SK-MEL-5 (cell line): ENCODE measurements around the gene NTF4. TPM values are rescaled to one million over a fixed set of nuclear protein-coding genes. Genes with fewer than 3 reads are reported as not detected.

Source experiments
- DNase-seq: peaks from one replicate; pipeline ENCODE4 v3.0.0-alpha.2; 2016; ENCODE audit warnings: low read depth, low spot score
- in situ Hi-C: cut with HindIII; loops from 2 replicates; pipeline ENCODE4 v1.10.0; 2016; ENCODE audit warnings: low sequenced_read_pairs, high pct_unique_total_duplicates, low pct_unique_long_range_greater_than_20kb
- small RNA-seq, 2 experiments: library from RNA; depleted of rRNA; stranded (forward); fragments of <200 nt; gene quantifications; one replicate each; pipeline ENCODE3, GENCODE V24; 2014
- total RNA-seq: library from RNA; depleted of rRNA; stranded (reverse); fragments of >200 nt; shearing (Covaris generic); gene quantifications from 2 replicates; pipeline ENCODE4 v1.2.3, GENCODE V29; 2014; rRNA removed

Gene NTF4
- total RNA-seq, 1 experiment from 2014 or later = not detected

DNA sequence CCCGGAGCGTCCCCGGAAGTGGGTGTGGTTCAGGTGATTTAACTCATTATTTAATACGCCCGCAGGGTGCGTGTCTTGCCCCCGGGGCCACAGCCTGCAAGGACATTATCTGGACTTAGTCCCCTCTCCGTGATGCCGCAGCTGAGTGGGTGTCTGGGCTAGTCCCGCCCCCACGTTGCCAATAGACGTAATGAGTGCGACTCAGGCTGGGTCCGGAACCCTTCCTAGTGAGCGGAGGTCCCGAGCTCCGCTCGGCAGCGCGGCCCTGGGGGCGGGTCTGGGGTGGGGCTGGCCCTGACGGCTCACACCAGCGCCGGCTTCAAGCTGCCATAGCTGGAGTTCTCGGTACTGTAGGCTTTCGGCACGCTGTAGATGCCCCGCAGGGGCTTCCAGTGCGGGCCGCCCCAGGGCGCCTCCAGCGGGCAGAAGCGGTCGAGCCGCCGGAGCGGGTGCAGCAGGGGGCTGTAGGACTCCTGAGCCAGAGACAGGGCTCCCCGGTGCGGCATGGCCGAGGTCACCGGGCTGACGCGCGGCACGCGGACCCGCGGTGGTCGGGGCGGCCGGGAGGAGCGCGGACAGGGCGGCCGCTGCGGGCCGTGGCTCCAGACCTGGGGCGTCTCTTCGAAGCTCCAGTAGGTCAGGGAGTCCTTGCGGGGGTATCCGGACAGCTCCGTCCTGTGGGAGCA, 46.8 kb downstream of the NTF4 start:
- in situ Hi-C loops = no loop called here
- DNase-seq = peak; percentile 40

DNA sequence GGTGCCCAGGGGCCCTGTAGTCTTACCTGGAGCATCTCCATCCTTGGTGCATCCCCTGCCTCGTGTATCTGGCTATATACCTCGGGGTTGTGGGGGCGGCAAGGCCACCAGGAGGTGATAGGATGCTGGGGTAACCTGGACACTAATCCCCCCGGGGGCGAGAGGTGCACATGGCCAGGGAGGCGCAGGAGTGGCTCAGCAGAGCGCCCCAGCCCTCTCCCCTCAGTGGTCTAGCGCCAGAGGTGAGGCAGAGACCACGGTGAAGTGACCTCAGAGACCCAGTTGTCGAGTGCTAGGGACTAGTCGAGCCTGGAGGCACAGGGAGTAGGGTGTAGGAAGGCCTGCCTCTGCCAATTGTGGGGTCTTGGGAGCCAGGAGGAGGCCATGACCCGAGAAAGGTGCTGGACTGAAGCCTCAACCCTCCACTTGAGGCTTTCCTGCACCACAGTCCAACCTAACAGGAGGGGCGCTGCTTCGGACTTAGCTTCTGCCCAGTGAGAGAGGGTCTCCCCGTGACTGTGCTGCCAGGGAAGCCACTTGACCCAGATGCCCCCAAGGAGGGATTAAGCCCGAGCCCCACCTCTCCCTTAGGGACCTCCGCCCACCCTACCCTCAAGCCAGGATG, 47.5 kb downstream of the NTF4 start, which contains the start of gene LHB:
TSS of gene LHB (minus strand) at position 51 of the 625 bp plus-strand sequence. CDS start at position 41, 10 bp downstream.
- in situ Hi-C loops = no loop called here
- DNase-seq = no peak

DNA sequence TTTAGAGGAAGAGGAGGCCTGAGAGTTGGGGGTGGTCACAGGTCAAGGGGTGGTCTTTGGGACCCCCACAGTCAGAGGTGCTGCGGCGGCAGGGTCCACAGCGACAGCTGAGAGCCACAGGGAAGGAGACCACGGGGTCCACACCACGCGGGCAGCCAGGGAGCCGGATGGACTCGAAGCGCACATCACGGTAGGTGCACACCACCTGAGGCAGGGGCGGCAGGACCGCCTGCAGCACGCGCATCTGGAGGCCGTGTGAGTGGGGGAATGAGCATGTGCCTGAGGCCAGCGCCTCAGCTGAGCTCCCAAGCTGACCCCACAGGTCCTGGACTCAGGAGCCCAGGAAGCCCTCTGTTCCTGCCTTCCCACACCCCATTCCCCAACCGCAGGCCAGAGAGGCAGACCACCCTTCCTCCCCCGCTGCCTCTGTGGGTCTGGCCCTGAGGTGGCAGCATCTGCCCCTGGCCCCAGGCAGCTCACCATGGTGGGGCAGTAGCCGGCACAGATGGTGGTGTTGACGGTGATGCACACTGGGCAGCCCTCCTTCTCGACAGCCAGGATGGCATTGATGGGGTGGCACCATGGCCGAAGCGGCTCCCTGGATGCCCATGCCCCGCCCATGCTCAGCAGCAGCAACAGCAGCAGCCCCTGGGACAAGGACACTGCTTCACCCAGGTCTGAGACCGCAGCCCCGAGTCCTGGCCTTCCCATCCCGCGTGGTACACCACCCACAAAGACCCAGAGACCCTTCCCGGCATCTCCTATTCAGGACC, 48.4 kb downstream of the NTF4 start:
- in situ Hi-C loops = no loop called here

DNA sequence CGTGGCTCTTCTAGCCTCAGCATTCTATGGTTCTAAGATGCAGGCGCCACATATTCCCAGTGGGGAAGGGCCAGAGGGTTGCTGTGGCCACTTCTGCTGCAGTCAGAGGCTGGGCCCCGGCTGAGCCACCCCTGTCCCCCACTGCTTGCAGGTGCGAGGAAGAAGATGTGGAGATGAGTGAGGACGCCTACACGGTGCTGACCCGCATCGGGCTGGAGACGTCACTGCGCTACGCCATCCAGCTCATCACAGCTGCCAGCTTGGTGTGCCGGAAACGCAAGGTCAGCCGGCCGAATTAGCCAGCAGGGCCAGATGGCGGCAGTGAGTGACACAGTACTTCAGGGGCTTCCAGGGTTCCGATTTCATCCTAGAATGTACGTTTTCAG, 49.8 kb downstream of the NTF4 start:
- no peak for DNase-seq
- in situ Hi-C loops = no loop called here

More for the DNA sequence above, 48.4 kb downstream of the NTF4 start:
- DNase-seq = no peak

DNA sequence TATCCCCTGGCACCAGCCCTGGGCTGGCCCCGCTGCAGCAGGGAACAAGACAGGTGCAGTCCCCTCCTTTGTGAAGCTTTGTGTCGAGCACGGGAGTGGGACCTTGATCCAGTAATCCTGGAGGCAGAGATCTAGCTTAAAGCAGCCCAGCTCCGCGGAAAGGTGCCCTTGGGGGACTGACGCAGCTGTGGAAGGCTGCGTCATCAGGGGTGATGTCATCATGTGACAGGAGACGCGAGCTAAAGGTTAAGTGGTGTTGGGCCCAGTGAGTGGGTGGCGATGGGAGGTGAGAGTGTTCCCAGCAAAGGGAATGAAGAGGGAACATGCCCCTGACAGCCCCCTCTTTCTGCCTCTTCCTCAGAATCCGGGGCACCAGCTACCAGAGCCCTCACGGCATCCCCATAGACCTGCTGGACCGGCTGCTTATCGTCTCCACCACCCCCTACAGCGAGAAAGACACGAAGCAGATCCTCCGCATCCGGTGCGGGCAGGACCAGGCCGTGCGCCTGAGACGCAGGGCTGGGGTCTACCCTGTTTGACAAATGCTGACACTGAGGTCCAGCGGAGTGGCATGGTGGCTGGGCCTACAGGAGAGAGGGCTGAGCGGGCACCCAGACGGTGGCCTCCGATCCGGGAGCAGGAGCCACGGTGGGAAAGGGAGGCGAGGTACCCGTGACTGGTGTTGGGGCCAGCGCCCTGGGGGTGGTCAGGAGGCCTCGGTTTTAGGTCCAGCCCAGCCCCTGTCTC, 50.3 kb downstream of the NTF4 start:
- in situ Hi-C loops = no loop called here

DNA sequence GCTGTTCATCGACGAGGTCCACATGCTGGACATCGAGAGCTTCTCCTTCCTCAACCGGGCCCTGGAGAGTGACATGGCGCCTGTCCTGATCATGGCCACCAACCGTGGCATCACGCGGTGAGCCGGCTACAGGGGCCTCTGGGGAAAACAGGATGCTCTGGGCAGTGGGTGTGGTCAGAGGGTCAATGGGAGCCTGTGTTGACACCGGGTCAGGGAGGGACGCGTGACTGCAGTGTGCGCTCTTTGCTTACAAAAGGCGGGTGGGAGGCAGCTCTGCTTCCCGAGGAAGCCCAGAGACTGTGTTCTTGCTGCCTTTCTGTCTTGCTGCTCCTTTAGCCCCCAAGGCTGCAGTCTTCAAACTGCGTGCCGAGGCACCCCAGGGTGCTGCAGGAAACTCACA, 53.4 kb downstream of the NTF4 start:
- DNase-seq = peak; percentile 83
- in situ Hi-C loops = no loop called here

More for the DNA sequence above, 50.3 kb downstream of the NTF4 start:
- DNase-seq = peak; percentile 65

Small RNA genes lying within 50 kb of the gene (small RNA-seq; reads per million reads assigned to genes)
- gene RN7SL708P = 0 reads per million in 2 experiments

Other genes with a start within 250 kb of the NTF4 start
- 53.9 and 58.9 TPM in 2 replicates for gene HSD17B14, start 228.3 kb downstream of the NTF4 start, total RNA-seq
- 3.0 and 3.1 TPM in 2 replicates for gene PLEKHA4, start 196.2 kb downstream of the NTF4 start, total RNA-seq
- 26.3 and 30.2 TPM in 2 replicates for gene PPP1R15A, start 192.4 kb downstream of the NTF4 start, total RNA-seq
- gene TULP2, start 166.1 kb downstream of the NTF4 start, total RNA-seq = not detected in 2 replicates
- 164 and 168 TPM in 2 replicates for gene NUCB1, start 164.5 kb downstream of the NTF4 start, total RNA-seq
- gene DHDH, start 131.1 kb downstream of the NTF4 start, total RNA-seq = 0.24 and 0.45 TPM in 2 replicates
- gene BAX, start 109.9 kb downstream of the NTF4 start, total RNA-seq = 90.3 and 108 TPM in 2 replicates
- gene FTL, start 99.5 kb downstream of the NTF4 start, total RNA-seq = 1,840 and 1,902 TPM in 2 replicates
- gene GYS1, start 71.5 kb downstream of the NTF4 start, total RNA-seq = 29.3 and 33.1 TPM in 2 replicates
- gene RUVBL2, start 70.9 kb downstream of the NTF4 start, total RNA-seq = 199 and 203 TPM in 2 replicates
- not detected in 2 replicates for gene LHB, start 47.7 kb downstream of the NTF4 start, total RNA-seq
- not detected in 2 replicates for gene CGB3, start 40.5 kb downstream of the NTF4 start, total RNA-seq
- not detected in 2 replicates for gene CGB2, start 32.9 kb downstream of the NTF4 start, total RNA-seq
- gene CGB1, start 27.9 kb downstream of the NTF4 start, total RNA-seq = not detected in 2 replicates
- gene CGB5, start 21.0 kb downstream of the NTF4 start, total RNA-seq = not detected in 2 replicates
- gene CGB8, start 15.7 kb downstream of the NTF4 start, total RNA-seq = not detected in 2 replicates
- gene CGB7, start 7.1 kb downstream of the NTF4 start, total RNA-seq = not detected in 2 replicates
- gene KCNA7, start 7.9 kb upstream of the NTF4 start, total RNA-seq = 0.03 TPM in 2 replicates
- gene SNRNP70, start 20.6 kb upstream of the NTF4 start, total RNA-seq = 141 and 179 TPM in 2 replicates
- 5.6 and 6.4 TPM in 2 replicates for gene LIN7B, start 49.6 kb upstream of the NTF4 start, total RNA-seq
- gene C19orf73, start 54.3 kb upstream of the NTF4 start, total RNA-seq = 1.1 and 1.8 TPM in 2 replicates
- gene PPFIA3, start 54.7 kb upstream of the NTF4 start, total RNA-seq = 8.8 and 9.9 TPM in 2 replicates
- not detected in 2 replicates for gene HRC, start 90.6 kb upstream of the NTF4 start, total RNA-seq
- 3.4 and 3.5 TPM in 2 replicates for gene TRPM4, start 93.0 kb upstream of the NTF4 start, total RNA-seq